HEK293T (cell line): ENCODE measurements around the gene BRMS1.
A peak's percentile ranks its signal among the peaks of the same experiment; 100 is the strongest.
"Not testable (repeated sequence)": the region's sequence is repeated elsewhere in the genome, so short reads cannot be mapped to it uniquely, and the experiment has no call there.

Experiments
- CTCF ChIA-PET: fragments of 350-600 bp; formaldehyde crosslinking; extraction: SDS; loops from one replicate; lab custom pipeline; 2021; ENCODE audit warnings: antibody characterized with exemption, inconsistent platforms; lab: Yijun Ruan, JAX
- POLR2A ChIA-PET: fragments of 350-600 bp; formaldehyde crosslinking; extraction: SDS; loops from one replicate; lab custom pipeline; 2020; ENCODE audit warnings: antibody characterized with exemption, inconsistent platforms; lab: Yijun Ruan, JAX
- DNase-seq: peaks from one replicate; pipeline ENCODE4 v3.0.0; 2012; ENCODE audit warnings: mixed read lengths; ENCODE audit errors: extremely low spot score
- ARNT ChIP-seq: fragments of 450-650 bp; IDR thresholded peaks from 2 replicates; pipeline ENCODE4 v1.6.1; 2017; ENCODE audit warnings: mild to moderate bottlenecking
- BHLHE40 ChIP-seq: fragments of 450-650 bp; IDR thresholded peaks from 2 replicates; pipeline ENCODE4 v1.6.1; 2016; ENCODE audit warnings: mild to moderate bottlenecking, moderate library complexity, borderline replicate concordance
- CTBP1 ChIP-seq: fragments of 450-650 bp; IDR thresholded peaks from 2 replicates; pipeline ENCODE4 v1.6.1; 2016; ENCODE audit warnings: borderline replicate concordance
- ELF4 ChIP-seq: fragments of 450-650 bp; IDR thresholded peaks from 2 replicates; pipeline ENCODE4 v1.6.1; 2017; ENCODE audit warnings: antibody characterized with exemption
- FOXA1 ChIP-seq: fragments of 450-650 bp; IDR thresholded peaks from 2 replicates; pipeline ENCODE4 v1.6.1; 2016; ENCODE audit warnings: mild to moderate bottlenecking
- FOXK2 ChIP-seq: fragments of 450-650 bp; IDR thresholded peaks from 2 replicates; pipeline ENCODE4 v1.6.1; 2016; ENCODE audit warnings: mild to moderate bottlenecking
- HDGF ChIP-seq: fragments of 450-650 bp; IDR thresholded peaks from 2 replicates; pipeline ENCODE4 v1.6.1; 2017; ENCODE audit warnings: antibody characterized with exemption, borderline replicate concordance
- L3MBTL2 ChIP-seq: fragments of 450-650 bp; conservative IDR thresholded peaks from 2 replicates; pipeline ENCODE4 v1.6.1; 2016; ENCODE audit warnings: mild to moderate bottlenecking
- LEF1 ChIP-seq: fragments of 450-650 bp; IDR thresholded peaks from 2 replicates; pipeline ENCODE4 v1.6.1; 2017; ENCODE audit warnings: mild to moderate bottlenecking, borderline replicate concordance
- NFRKB ChIP-seq: fragments of 450-650 bp; IDR thresholded peaks from 2 replicates; pipeline ENCODE4 v1.6.1; 2016; ENCODE audit warnings: mild to moderate bottlenecking, moderate library complexity
- PKNOX1 ChIP-seq: fragments of 450-650 bp; IDR thresholded peaks from 2 replicates; pipeline ENCODE4 v1.6.1; 2016
- SP1 ChIP-seq: fragments of 450-650 bp; IDR thresholded peaks from 2 replicates; pipeline ENCODE4 v1.6.1; 2017
- SUZ12 ChIP-seq: fragments of 450-650 bp; IDR thresholded peaks from 2 replicates; pipeline ENCODE4 v1.6.1; 2016; ENCODE audit warnings: mild to moderate bottlenecking
- TARDBP ChIP-seq: fragments of 450-650 bp; IDR thresholded peaks from 2 replicates; pipeline ENCODE4 v1.6.1; 2016
- ZNF384 ChIP-seq: fragments of 450-650 bp; IDR thresholded peaks from 2 replicates; pipeline ENCODE4 v1.6.1; 2016

BRMS1 gene

DNA sequence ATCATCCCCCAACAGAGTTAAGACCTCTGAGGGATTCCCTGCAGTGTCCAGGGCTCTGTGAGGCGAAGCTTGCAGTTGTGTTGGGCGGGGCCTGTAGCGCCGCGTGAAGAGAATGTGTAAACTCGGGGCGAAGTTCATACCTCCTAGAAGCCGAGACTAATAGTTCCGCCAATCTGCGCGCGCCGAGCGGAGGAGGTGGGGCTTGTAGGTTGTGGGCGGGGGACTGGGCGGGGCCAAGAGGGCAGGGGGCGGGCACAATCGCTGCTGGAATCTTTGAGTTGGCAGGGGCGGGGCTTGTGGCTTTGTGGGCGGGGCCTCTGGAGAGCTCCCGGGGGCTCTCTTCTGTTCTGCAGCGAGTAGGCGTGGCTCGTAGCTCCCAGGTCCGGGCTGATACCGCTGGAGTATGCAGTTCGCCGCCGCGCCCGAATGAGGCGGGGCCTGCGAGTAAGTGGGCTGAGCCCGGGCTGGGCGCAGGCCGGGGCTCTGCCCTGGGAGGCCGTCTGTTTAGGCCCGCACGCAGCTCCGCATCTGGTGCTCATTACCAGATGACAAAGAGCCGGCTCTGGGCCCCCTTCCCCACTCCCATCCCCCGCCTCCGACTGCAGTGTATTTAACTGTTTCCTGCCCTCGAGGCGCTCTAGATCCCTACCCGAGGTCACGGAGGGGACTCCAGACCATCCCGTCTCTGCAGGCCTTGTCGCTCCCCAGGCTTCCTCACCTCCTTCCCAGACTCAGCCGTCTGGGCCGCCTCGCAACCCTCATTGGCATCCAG, 32.2 kb downstream of the BRMS1 start:
- POLR2A ChIA-PET, result interaction anchor here (0.6 to 3.2 kb wide), 8 partner anchors 10 to 365 kb away, joined by 3 to 36 read pairs (median 4); partner anchors contain the start of genes B4GAT1, BRMS1, RBM4B and SLC29A2
- CTCF ChIA-PET, result interaction anchor here (0.6 to 3.9 kb wide), 14 partner anchors 9 to 115 kb away, joined by 3 to 31 read pairs (median 5); partner anchors contain the start of genes B4GAT1, RIN1 and YIF1A
- TF ChIP-seq L3MBTL2, result no peak; the same call in 1 of the 2 replicates
- peak; percentile 99 for DNase-seq

DNA sequence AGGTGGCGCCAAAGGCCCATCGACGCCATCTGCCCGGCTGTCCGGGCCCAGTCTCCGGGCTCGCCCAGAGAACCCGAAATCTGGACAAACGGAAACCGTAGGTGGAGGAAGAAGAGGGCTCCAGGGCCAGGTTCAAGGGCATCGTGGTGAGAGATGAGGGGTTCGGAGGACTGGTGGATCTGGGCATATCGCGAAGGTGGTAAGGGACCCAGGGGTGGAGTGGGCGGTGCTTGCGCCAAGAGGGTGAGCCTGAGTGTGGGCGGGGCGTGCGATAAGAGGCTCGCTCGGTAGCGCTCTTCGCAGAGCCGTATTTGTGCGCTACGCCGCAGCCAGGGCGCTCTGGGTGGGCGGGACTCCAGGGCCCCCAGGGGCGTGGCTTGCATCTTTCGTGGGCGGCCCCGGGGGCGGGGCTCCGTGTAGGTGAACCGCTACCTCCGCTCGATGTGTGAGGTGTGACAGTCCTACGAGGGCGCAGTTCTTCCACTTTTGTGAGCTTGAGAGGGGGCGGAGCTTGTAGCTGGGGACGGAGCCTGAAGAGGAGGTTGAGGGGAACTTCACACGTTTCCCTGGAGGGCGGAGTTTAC, 32.8 kb downstream of the BRMS1 start:
- TF ChIP-seq TARDBP (no peak), L3MBTL2 (peak; percentile 81), ARNT (no peak)
- DNase-seq, result peak; percentile 94
- ChIA-PET CTCF (interaction anchor here (0.6 to 3.9 kb wide), 28 partner anchors 10 to 257 kb away, joined by 3 to 31 read pairs (median 5); partner anchors contain the start of genes B4GAT1, PELI3, RIN1 and TMEM151A), POLR2A (interaction anchor here (0.8 to 3.2 kb wide), 9 partner anchors 10 to 59 kb away, joined by 3 to 36 read pairs (median 4); partner anchors contain the start of genes B4GAT1, BRMS1, SLC29A2 and TMEM151A)

DNA sequence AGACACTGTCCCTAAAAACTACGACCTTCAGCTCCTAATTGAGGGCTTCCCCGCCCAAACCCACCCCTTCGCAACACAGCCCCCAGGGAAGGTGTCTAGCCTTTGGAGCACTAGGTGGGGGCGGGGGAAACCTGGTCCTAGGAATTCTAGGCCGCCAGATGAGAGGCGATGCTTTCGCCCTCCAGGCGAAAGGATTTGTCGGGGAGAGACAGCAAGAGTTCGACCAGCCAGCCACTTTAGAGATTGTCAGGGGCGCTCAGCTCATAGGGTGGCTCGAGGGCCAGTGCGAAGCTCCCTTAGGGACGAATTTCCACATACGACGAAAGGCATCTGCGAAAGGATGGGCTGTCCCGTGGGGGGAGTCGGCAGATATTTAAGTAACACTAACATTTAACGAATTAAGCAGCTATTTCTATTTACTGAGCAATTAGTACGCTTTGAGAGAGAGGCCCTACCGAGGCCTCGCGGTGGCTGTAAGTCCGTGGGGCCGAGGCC, 33.4 kb downstream of the BRMS1 start:
- TF ChIP-seq BHLHE40 (no peak), TARDBP (no peak), FOXA1 (no peak), ZNF384 (no peak), FOXK2 (no peak), CTBP1 (no peak), SP1 (no peak)
- CTCF ChIA-PET, result interaction anchor here (0.5 to 3.9 kb wide), 24 partner anchors 10 to 301 kb away, joined by 3 to 31 read pairs (median 5); partner anchors contain the start of genes PELI3, RIN1, TMEM151A and YIF1A
- POLR2A ChIA-PET, result interaction anchor here (0.6 to 3.2 kb wide), 8 partner anchors 15 to 60 kb away, joined by 3 to 36 read pairs (median 4); partner anchors contain the start of genes B4GAT1, BRMS1, SLC29A2 and TMEM151A
- DNase-seq, result no peak

DNA sequence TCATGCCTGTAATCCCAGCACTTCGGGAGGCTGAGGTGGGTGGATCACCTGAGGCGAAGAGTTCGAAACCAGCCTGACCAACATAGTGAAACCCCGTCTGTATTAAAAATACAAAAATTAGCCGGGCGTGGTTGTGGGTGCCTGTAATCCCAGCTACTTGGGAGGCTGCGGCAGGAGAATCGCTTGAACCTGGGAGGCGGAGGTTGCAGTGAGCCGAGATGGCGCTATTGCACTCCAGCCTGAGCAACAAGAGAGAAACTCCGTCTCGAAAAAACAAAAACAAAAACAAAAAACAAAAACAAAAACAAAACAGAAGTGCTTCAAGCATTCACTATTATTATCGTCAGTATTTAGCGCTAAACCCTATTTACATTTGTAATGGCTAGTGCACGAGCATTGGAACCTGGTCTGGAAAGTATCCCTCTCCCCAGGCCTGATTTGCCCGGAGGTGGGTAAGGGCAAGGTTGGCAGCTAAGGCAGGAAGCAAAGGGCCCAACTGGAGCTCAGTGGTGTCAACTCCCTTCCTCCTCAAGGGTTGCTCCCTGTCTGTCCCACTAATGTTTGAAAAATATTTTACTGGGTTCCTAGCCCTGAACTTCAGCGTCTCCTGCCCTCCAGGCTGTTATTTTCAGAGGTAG, 34.0 kb downstream of the BRMS1 start:
- DNase-seq, result not testable (repeated sequence)
- CTCF ChIA-PET, result interaction anchor here (0.5 to 3.9 kb wide), 25 partner anchors 9 to 302 kb away, joined by 3 to 31 read pairs (median 5); partner anchors contain the start of genes PELI3, RIN1, TMEM151A and YIF1A
- POLR2A ChIA-PET, result interaction anchor here (0.6 to 3.2 kb wide), 7 partner anchors 16 to 52 kb away, joined by 3 to 36 read pairs (median 3); partner anchors contain the start of genes B4GAT1, BRMS1, TMEM151A and YIF1A

GRCh38 chr11:66310324-66310723, 34.6 kb downstream of the BRMS1 start:
- no peak for DNase-seq
- no peak for TF ChIP-seq BHLHE40
- no peak for TF ChIP-seq PKNOX1
- TF ChIP-seq LEF1, result no peak
- no peak for TF ChIP-seq FOXK2
- TF ChIP-seq SUZ12, result no peak
- no peak for TF ChIP-seq ELF4
- no peak for TF ChIP-seq NFRKB
- no peak for TF ChIP-seq ZNF384
- no peak for TF ChIP-seq CTBP1
- TF ChIP-seq HDGF, result no peak
- no peak for TF ChIP-seq TARDBP
- POLR2A ChIA-PET, result no interaction called here
- CTCF ChIA-PET, result interaction anchor here (1.2 to 3.0 kb wide), 3 partner anchors 9 to 79 kb away, joined by 3 to 26 read pairs (median 11); no protein-coding TSS in a partner anchor

DNA sequence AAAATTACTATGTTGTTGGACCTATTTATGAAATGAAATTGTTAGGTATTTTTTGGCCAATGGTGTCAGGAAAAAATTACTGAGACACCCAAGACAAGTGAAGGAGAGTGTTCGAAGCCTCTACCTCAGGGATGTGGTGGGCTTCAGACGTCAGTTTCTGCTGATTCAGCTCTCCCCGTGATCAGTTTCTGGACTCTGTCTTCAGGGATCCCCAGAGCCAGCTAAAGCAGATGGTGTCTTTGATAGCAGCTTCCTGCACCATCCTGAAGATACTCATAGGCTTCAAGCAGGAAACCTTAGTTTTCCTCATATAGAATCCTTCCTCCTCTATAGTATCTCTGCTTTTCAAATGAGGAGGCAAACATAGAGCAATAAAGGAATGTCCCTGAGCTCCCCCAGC, 35.4 kb downstream of the BRMS1 start:
- ChIA-PET POLR2A (no interaction called here), CTCF (interaction anchor here (1.2 kb wide), 1 partner anchor 79 kb away, joined by 3 read pairs; no protein-coding TSS in a partner anchor)
- DNase-seq, result no peak
- no peak for TF ChIP-seq LEF1
- TF ChIP-seq BHLHE40, result no peak
- no peak for TF ChIP-seq L3MBTL2

DNA sequence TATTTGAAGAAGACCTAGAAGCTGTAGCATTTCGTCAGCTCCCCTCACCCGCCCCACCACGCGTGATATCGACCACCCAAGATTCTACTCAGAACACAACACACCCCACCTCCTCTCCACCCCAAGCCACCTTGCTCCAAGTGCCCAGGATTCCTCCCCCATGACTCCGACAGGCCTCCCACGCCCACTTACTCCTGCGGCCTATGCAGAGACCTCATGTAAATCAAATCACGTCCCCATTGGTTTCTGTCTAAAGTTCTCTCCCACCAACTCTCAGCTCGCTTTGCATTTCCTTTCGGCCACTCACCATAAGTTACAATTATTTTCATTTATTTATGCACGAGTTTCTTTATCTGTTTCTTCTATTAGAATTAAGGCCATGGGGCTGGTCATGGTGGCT, 42.2 kb downstream of the BRMS1 start:
- CTCF ChIA-PET, result interaction anchor here (3.5 kb wide), 1 partner anchor 9 kb away, joined by 26 read pairs; no protein-coding TSS in a partner anchor
- TF ChIP-seq PKNOX1, result no peak
- no peak for TF ChIP-seq L3MBTL2
- TF ChIP-seq FOXA1, result no peak
- TF ChIP-seq HDGF, result no peak
- no peak for TF ChIP-seq ARNT
- no peak for TF ChIP-seq NFRKB
- TF ChIP-seq BHLHE40, result no peak
- no peak for TF ChIP-seq ELF4
- no peak for TF ChIP-seq SUZ12
- no peak for TF ChIP-seq LEF1
- POLR2A ChIA-PET, result interaction anchor here (1.4 kb wide), 1 partner anchor 14 kb away, joined by 8 read pairs; the partner anchor contains the start of gene YIF1A
- DNase-seq, result no peak
